CD14-positive monocyte (primary cell): ENCODE results near the gene PDE4D. TPM values are rescaled to one million over a fixed set of nuclear protein-coding genes. Genes with fewer than 3 reads are reported as not detected.

ENCODE experiments used
- DNase-seq, 3 donors: peaks; one replicate each; pipeline ENCODE4 v3.0.0-alpha.2; 2011 to 2022
- H2AFZ ChIP-seq: 2 replicates; pipeline ENCODE4 v1.6.0; 2012; ENCODE audit warnings: mild to moderate bottlenecking, low read depth, low read length, inconsistent platforms; ENCODE audit not compliant: insufficient read depth, poor library complexity, severe bottlenecking
- H3K27ac ChIP-seq, 2 donors: 1 replicate in 1 of 2; 2 replicates in 1 of 2; pipeline ENCODE4 v1.5.1; 2012 to 2013; ENCODE audit warnings: low read length in 2 of 2, control low read depth in 1 of 2, inconsistent platforms in 1 of 2, low read depth in 1 of 2, mild to moderate bottlenecking in 1 of 2
- H3K27me3 ChIP-seq, 2 donors: one replicate each; pipeline versions ENCODE4 v1.6.0 to v1.6.1; 2011 to 2013; ENCODE audit warnings: low read length in 2 of 2; ENCODE audit not compliant: control insufficient read depth in 2 of 2, insufficient read depth in 2 of 2
- H3K36me3 ChIP-seq, 2 donors: replicated peaks in 1 of 2; 1 replicate in 1 of 2; 2 replicates in 1 of 2; pipeline versions ENCODE4 v1.5.1 to v1.6.1; 2012 to 2013; ENCODE audit warnings: low read length in 2 of 2, control low read depth in 1 of 2, inconsistent platforms in 1 of 2, mild to moderate bottlenecking in 1 of 2; ENCODE audit not compliant: insufficient read depth in 2 of 2, control insufficient read depth in 1 of 2
- H3K4me1 ChIP-seq, 2 donors: 1 replicate in 1 of 2; 2 replicates in 1 of 2; pipeline versions ENCODE4 v1.5.1 to v1.6.1; 2012 to 2013; ENCODE audit warnings: low read length in 2 of 2, control low read depth in 1 of 2, inconsistent platforms in 1 of 2, mild to moderate bottlenecking in 1 of 2, moderate library complexity in 1 of 2; ENCODE audit not compliant: insufficient read depth in 2 of 2, control insufficient read depth in 1 of 2
- H3K4me2 ChIP-seq: replicated peaks from 2 replicates; pipeline ENCODE3; 2012; ENCODE audit warnings: low read length, moderate library complexity, mild to moderate bottlenecking; ENCODE audit not compliant: poor library complexity, severe bottlenecking; ENCODE audit errors: extremely low read depth
- H3K4me3 ChIP-seq, 3 experiments: fragments of 200-600 bp in 1 of 3; sonication (generic) in 1 of 3; replicated peaks in 1 of 3; 1 replicate in 2 of 3; 2 replicates in 1 of 3; pipeline ENCODE4 v1.5.1; 2011 to 2013; ENCODE audit warnings: low read length in 3 of 3, mild to moderate bottlenecking in 3 of 3, control low read depth in 2 of 3, low read depth in 2 of 3, inconsistent platforms in 1 of 3, moderate library complexity in 1 of 3
- H3K79me2 ChIP-seq: 2 replicates; pipeline ENCODE4 v1.6.0; 2012; ENCODE audit warnings: mild to moderate bottlenecking, control low read depth, inconsistent platforms, low read length, moderate library complexity; ENCODE audit not compliant: insufficient read depth
- H3K9ac ChIP-seq: 2 replicates; pipeline ENCODE4 v1.6.0; 2017; ENCODE audit warnings: low read length, mild to moderate bottlenecking; ENCODE audit not compliant: insufficient read depth, poor library complexity, severe bottlenecking
- H3K9me3 ChIP-seq, 2 donors: replicated peaks in 1 of 2; 1 replicate in 1 of 2; 2 replicates in 1 of 2; pipeline versions ENCODE4 v1.5.1 to v1.6.1; 2012 to 2013; ENCODE audit warnings: low read length in 2 of 2, control low read depth in 1 of 2; ENCODE audit not compliant: control insufficient read depth in 1 of 2, insufficient read depth in 1 of 2
- H4K20me1 ChIP-seq: 2 replicates; pipeline ENCODE4 v1.6.0; 2012; ENCODE audit warnings: mild to moderate bottlenecking, low read length, control low read depth, moderate library complexity; ENCODE audit not compliant: insufficient read depth
- H3K27ac Mint-ChIP-seq, 7 donors: one replicate each; pipeline ENCODE4 v1.8.0; 2020; ENCODE audit warnings: mild to moderate bottlenecking in 7 of 7, mixed read lengths in 7 of 7, moderate library complexity in 6 of 7, inconsistent platforms in 2 of 7
- H3K27me3 Mint-ChIP-seq, 3 donors: one replicate each; pipeline ENCODE4 v1.8.0; 2021 to 2022; ENCODE audit warnings: low read depth in 3 of 3, mild to moderate bottlenecking in 3 of 3, mixed read lengths in 3 of 3, moderate library complexity in 3 of 3, inconsistent platforms in 1 of 3
- H3K36me3 Mint-ChIP-seq, 2 donors: one replicate each; pipeline ENCODE4 v1.8.0; 2020; ENCODE audit warnings: mixed read lengths in 2 of 2, inconsistent platforms in 1 of 2, mild to moderate bottlenecking in 1 of 2
- H3K4me1 Mint-ChIP-seq: one replicate; pipeline ENCODE4 v1.8.0; 2020; ENCODE audit warnings: mild to moderate bottlenecking, mixed read lengths
- H3K4me3 Mint-ChIP-seq, 2 donors: one replicate each; pipeline ENCODE4 v1.8.0; 2020; ENCODE audit warnings: mild to moderate bottlenecking in 2 of 2, mixed read lengths in 2 of 2, moderate library complexity in 1 of 2
- H3K9me3 Mint-ChIP-seq, 7 donors: one replicate each; pipeline ENCODE4 v1.8.0; 2020 to 2022; ENCODE audit warnings: mixed read lengths in 7 of 7, mild to moderate bottlenecking in 6 of 7, moderate library complexity in 6 of 7, inconsistent platforms in 2 of 7
- WGBS: methylation state at CpG from one replicate; pipeline ENCODE4 v1.1.5; 2013; ENCODE audit warnings: missing lambda C conversion rate; ENCODE audit not compliant: insufficient coverage; 5-methylcytosine and 5-hydroxymethylcytosine counted together
- intact Hi-C, 2 donors: fragments of 100-400 bp; cut with micrococcal nuclease; formaldehyde crosslinking; loops; one replicate each; pipeline versions ENCODE4 v1.15.0 to v1.15.1; 2023
- polyA plus RNA-seq, 3 donors: library from polyadenylated mRNA; depleted of rRNA in 1 of 3; unstranded in 2 of 3; stranded (reverse) in 1 of 3; fragments of 300-500 nt in 2 of 3; fragments of >200 nt in 1 of 3; fragmentation: Illumina TruSeq in 2 of 3; gene quantifications; 1 replicate in 2 of 3; 2 replicates in 1 of 3; pipeline ENCODE4 v1.2.3, GENCODE V29; 2012 to 2021
- TF ChIP-seq, protein P1 (sequence below): fragments of 200-600 bp; IDR thresholded peaks from one replicate; pipeline ENCODE4 v1.8.0; 2022; ENCODE audit warnings: antibody characterized with exemption, mild to moderate bottlenecking

PDE4D gene
- polyA plus RNA-seq, 3 donors, result 1.9 to 3.4 (median 2.8) TPM

DNA sequence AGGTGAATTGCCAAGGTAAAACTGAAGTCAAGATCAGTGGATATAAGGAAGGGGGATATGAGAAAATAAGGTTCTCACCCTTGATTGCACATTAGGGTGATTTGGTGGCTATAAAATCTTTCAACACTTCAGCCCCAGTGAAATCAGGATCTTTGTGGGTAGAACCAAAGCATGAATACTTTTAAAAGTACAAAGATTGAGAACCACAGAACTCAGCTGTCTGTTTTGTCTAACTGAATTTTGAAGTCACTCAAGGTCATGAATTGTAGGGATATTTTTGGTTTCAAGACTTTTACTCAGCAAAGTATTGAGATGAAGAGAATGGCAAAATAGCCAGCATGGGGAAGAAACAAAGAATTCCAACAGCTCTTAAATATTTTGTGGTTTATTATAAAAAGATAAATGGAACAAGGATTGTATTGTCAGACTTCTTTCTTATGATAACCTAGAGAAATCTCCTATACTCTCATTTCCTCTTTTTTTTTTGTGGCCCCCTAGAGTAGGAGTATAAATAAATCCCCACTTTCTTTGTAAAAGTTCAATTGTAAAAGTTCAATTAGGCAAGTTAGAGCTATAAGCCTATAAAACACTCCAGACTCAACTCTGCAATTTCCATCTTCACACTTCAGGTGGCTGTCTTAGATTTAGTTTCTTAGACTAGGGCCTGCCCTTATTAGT, 272.9 kb downstream of the PDE4D start:
- Histone ChIP-seq H3K9me3 (no peaks in the 10 kb centered on the region), H4K20me1 (no peaks in the 10 kb centered on the region), H3K27me3 (no peaks in the 10 kb centered on the region), H3K4me3 (no peak overlapping the region), H3K79me2 (no peaks in the 10 kb centered on the region), H3K36me3 (no peaks in the 10 kb centered on the region), H3K9ac (no peak overlapping the region), H3K4me2 (no peak overlapping the region), H3K27ac (no peak overlapping the region), H2AFZ (no peak overlapping the region), H3K4me1 (no peaks in the 10 kb centered on the region)
- Mint-ChIP-seq H3K4me3 (no peak overlapping the region), H3K36me3 (peaks cover 1 to 9% of the 10 kb centered on the region in 2 donors), H3K27me3 (peaks cover 0 to 1% (median 0%) of the 10 kb centered on the region in 3 donors), H3K27ac (no peak overlapping the region), H3K4me1 (no peaks in the 10 kb centered on the region), H3K9me3 (peaks cover 0 to 2% (median 0%) of the 10 kb centered on the region in 7 donors)
- TF ChIP-seq, protein P1, sequence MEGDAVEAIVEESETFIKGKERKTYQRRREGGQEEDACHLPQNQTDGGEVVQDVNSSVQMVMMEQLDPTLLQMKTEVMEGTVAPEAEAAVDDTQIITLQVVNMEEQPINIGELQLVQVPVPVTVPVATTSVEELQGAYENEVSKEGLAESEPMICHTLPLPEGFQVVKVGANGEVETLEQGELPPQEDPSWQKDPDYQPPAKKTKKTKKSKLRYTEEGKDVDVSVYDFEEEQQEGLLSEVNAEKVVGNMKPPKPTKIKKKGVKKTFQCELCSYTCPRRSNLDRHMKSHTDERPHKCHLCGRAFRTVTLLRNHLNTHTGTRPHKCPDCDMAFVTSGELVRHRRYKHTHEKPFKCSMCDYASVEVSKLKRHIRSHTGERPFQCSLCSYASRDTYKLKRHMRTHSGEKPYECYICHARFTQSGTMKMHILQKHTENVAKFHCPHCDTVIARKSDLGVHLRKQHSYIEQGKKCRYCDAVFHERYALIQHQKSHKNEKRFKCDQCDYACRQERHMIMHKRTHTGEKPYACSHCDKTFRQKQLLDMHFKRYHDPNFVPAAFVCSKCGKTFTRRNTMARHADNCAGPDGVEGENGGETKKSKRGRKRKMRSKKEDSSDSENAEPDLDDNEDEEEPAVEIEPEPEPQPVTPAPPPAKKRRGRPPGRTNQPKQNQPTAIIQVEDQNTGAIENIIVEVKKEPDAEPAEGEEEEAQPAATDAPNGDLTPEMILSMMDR, result no peak
- DNase-seq, result no peak
- intact Hi-C loops, result no loop called here

DNA sequence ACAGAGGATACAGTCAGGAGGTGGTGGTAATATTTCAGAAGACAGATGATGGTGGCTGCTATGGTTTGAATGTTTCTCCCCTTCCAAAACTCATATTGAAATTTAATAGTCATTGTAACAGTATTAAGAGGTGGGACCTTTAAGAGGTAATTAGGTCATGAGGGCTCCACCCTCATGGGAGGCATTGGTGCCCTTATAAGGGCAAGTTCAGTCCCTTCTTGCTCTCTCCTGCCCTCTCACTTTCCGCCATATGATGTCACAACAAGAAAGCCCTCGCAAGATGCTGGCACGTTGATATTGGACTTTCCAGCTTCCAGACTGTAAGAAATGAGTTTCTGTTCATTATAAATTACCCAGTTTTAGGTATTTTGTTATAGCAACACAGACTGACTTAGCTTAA, 274.9 kb downstream of the PDE4D start:
- Histone ChIP-seq H3K4me2 (no peak overlapping the region), H3K9ac (no peak overlapping the region), H3K4me1 (no peaks in the 10 kb centered on the region), H2AFZ (no peak overlapping the region), H3K9me3 (no peaks in the 10 kb centered on the region), H3K27ac (no peak overlapping the region), H3K79me2 (no peaks in the 10 kb centered on the region), H3K27me3 (no peaks in the 10 kb centered on the region), H4K20me1 (no peaks in the 10 kb centered on the region), H3K4me3 (no peak overlapping the region), H3K36me3 (no peaks in the 10 kb centered on the region)
- H3K36me3 Mint-ChIP-seq, result peaks cover 1 to 6% of the 10 kb centered on the region in 2 donors
- WGBS, result no CpG with 5 or more reads among the region's 3 CpGs
- intact Hi-C loops, result no loop called here
- H3K27ac Mint-ChIP-seq, result no peak overlapping the region
- no peaks in the 10 kb centered on the region for H3K9me3 Mint-ChIP-seq
- TF ChIP-seq, protein P1, result no peak
- H3K4me3 Mint-ChIP-seq, result no peak overlapping the region
- peaks cover 0 to 1% (median 0%) of the 10 kb centered on the region in 3 donors for H3K27me3 Mint-ChIP-seq
- no peak for DNase-seq
- H3K4me1 Mint-ChIP-seq, result no peaks in the 10 kb centered on the region
